Loucy (cell line): ENCODE results near the gene ZNF423.

Experiments
- CTCF ChIP-seq: fragments of 200-600 bp; sonication (generic); conservative IDR thresholded peaks from 2 replicates; pipeline ENCODE4 v1.5.1; 2014; ENCODE audit warnings: mild to moderate bottlenecking, antibody characterized with exemption, low read length
- EZH2phosphoT487 ChIP-seq: fragments of 200-600 bp; IDR thresholded peaks from 2 replicates; pipeline ENCODE4 v1.6.1; 2018; ENCODE audit warnings: antibody characterized with exemption, mild to moderate bottlenecking, moderate library complexity, borderline replicate concordance

GRCh38 chr16:49704586-49705155, 151.2 kb downstream of the ZNF423 start:
- TF ChIP-seq CTCF (peak; percentile 69), EZH2phosphoT487 (no peak)
